HCT116 (cell line): Measurements from ENCODE around the gene POU4F1. TPM values are rescaled to one million over a fixed set of nuclear protein-coding genes. Genes with fewer than 3 reads are reported as not detected.

Source experiments
- ATAC-seq: fragments of 200-7000 bp; cut with Tn5 transposase; 2 replicates; pipeline ENCODE4 v1.9.1; 2020; ENCODE audit warnings: mild to moderate bottlenecking, moderate library complexity
- BruUV-seq: library from RNA; stranded (reverse); fragments of 400-500 nt; replicated peaks from 2 replicates; lab custom pipeline; 2021; lab: Mats Ljungman, UMichigan
- CTCF ChIA-PET: fragments of 300-600 bp; sonication (Branson Sonifier 250); formaldehyde crosslinking; loops from one replicate; lab custom pipeline; 2021; ENCODE audit warnings: antibody characterized with exemption; lab: Charles Lee
- POLR2A ChIA-PET: fragments of 300-600, 350-600 bp; sonication (Branson Sonifier 250); formaldehyde crosslinking; loops from one replicate; lab custom pipeline; 2021; ENCODE audit warnings: antibody characterized with exemption; lab: Charles Lee
- RAD21 ChIA-PET, 2 experiments: fragments of 300-600 bp; sonication (Branson Sonifier 250); formaldehyde crosslinking; loops; one replicate each; lab custom pipeline; 2023; ENCODE audit warnings: low total read pairs in 2 of 2; ENCODE audit not compliant: uncharacterized antibody in 2 of 2, unreplicated experiment in 2 of 2, low non-redundant PET in 1 of 2; lab: Charles Lee
- DNase-seq: peaks from one replicate; pipeline ENCODE4 v3.0.0-alpha.2; 2010; ENCODE audit warnings: low read depth, low spot score
- H2AFZ ChIP-seq: fragments of 200-600 bp; shearing (Covaris generic), sonication (generic); 2 replicates; pipeline ENCODE4 v1.6.1; 2017; ENCODE audit warnings: low read depth, mixed run types, mixed read lengths, antibody characterized with exemption, low read length; ENCODE audit not compliant: poor library complexity, severe bottlenecking
- H3K27ac ChIP-seq: 2 replicates; pipeline ENCODE4 v1.5.1; 2012; ENCODE audit warnings: low read depth, low read length
- H3K27me3 ChIP-seq: fragments of 200-600 bp; sonication (generic); 2 replicates; pipeline ENCODE4 v1.6.1; 2016; ENCODE audit warnings: mixed run types, low read length, mixed read lengths; ENCODE audit not compliant: insufficient read depth
- H3K36me3 ChIP-seq, 2 experiments: fragments of 200-500 bp in 1 of 2; fragments of 200-600 bp in 1 of 2; sonication (Bioruptor generic) in 1 of 2; sonication (generic) in 1 of 2; 2 replicates each; pipeline versions ENCODE4 v1.5.1 to v1.6.1; 2014 to 2016; ENCODE audit warnings: low read length in 2 of 2, inconsistent platforms in 1 of 2, mixed read lengths in 1 of 2, mixed run types in 1 of 2; ENCODE audit not compliant: insufficient read depth in 2 of 2, control insufficient read depth in 1 of 2
- H3K4me1 ChIP-seq, 2 experiments: fragments of 200-600 bp in 1 of 2; sonication (generic) in 1 of 2; 2 replicates each; pipeline versions ENCODE4 v1.5.1 to v1.6.1; 2012 to 2017; ENCODE audit warnings: low read length in 2 of 2, inconsistent platforms in 1 of 2, mild to moderate bottlenecking in 1 of 2, mixed read lengths in 1 of 2, mixed run types in 1 of 2, moderate library complexity in 1 of 2; ENCODE audit not compliant: insufficient read depth in 2 of 2, control insufficient read depth in 1 of 2
- H3K4me2 ChIP-seq: fragments of 200-600 bp; sonication (generic); 2 replicates; pipeline ENCODE4 v1.6.1; 2017; ENCODE audit warnings: mixed run types, low read length, mixed read lengths
- H3K4me3 ChIP-seq, 2 experiments: fragments of 200-600 bp in 1 of 2; sonication (generic) in 1 of 2; replicated peaks in 1 of 2; 2 replicates each; pipeline ENCODE4 v1.5.1; 2011 to 2016; ENCODE audit warnings: low read length in 2 of 2, control low read depth in 1 of 2, low read depth in 1 of 2, mild to moderate bottlenecking in 1 of 2, mixed read lengths in 1 of 2, mixed run types in 1 of 2
- H3K79me2 ChIP-seq: fragments of 200-600 bp; sonication (generic); 2 replicates; pipeline ENCODE4 v1.6.1; 2017; ENCODE audit warnings: mild to moderate bottlenecking, mixed run types, low read length, moderate library complexity, mixed read lengths; ENCODE audit not compliant: insufficient read depth
- H3K9ac ChIP-seq: fragments of 200-600 bp; sonication (generic); 2 replicates; pipeline ENCODE4 v1.6.1; 2016; ENCODE audit warnings: low read length, mixed read lengths
- H3K9me2 ChIP-seq: fragments of 200-600 bp; sonication (generic), shearing (Covaris generic); 2 replicates; pipeline ENCODE4 v1.6.1; 2017; ENCODE audit warnings: mixed run types, mild to moderate bottlenecking, moderate library complexity; ENCODE audit not compliant: insufficient read depth
- H3K9me3 ChIP-seq, 2 experiments: fragments of 200-500 bp in 1 of 2; fragments of 200-600 bp in 1 of 2; sonication (Bioruptor generic) in 1 of 2; sonication (generic) in 1 of 2; 2 replicates each; pipeline ENCODE4 v1.6.1; 2014 to 2017; ENCODE audit warnings: low read length in 2 of 2, mixed read lengths in 2 of 2, inconsistent platforms in 1 of 2, low read depth in 1 of 2, mild to moderate bottlenecking in 1 of 2, mixed run types in 1 of 2, moderate library complexity in 1 of 2; ENCODE audit not compliant: control insufficient read depth in 1 of 2, insufficient read depth in 1 of 2
- H4K20me1 ChIP-seq: fragments of 200-600 bp; sonication (generic), shearing (Covaris generic); 2 replicates; pipeline ENCODE4 v1.6.1; 2017; ENCODE audit warnings: mixed run types, mild to moderate bottlenecking, moderate library complexity; ENCODE audit not compliant: insufficient read depth
- ATF3 ChIP-seq: IDR thresholded peaks from 2 replicates; pipeline ENCODE4 v1.6.1; 2012
- CBX3 ChIP-seq: IDR thresholded peaks from 2 replicates; pipeline ENCODE4 v1.6.1; 2012; ENCODE audit warnings: low read depth
- CEBPB ChIP-seq: IDR thresholded peaks from 2 replicates; pipeline ENCODE4 v1.6.1; 2012; ENCODE audit warnings: low read depth
- CTCF ChIP-seq, 3 experiments: fragments of 200-600 bp in 1 of 3; sonication (generic) in 1 of 3; IDR thresholded peaks in 2 of 3; conservative IDR thresholded peaks in 1 of 3; 2 replicates each; pipeline ENCODE4 v1.5.1; 2012 to 2017; ENCODE audit warnings: low read depth in 2 of 3, low read length in 2 of 3, antibody characterized with exemption in 1 of 3, borderline replicate concordance in 1 of 3, control low read depth in 1 of 3, mild to moderate bottlenecking in 1 of 3, mixed read lengths in 1 of 3, mixed run types in 1 of 3, moderate library complexity in 1 of 3; ENCODE audit not compliant: insufficient read depth in 1 of 3
- ELF1 ChIP-seq: IDR thresholded peaks from 2 replicates; pipeline ENCODE4 v1.6.1; 2012; ENCODE audit warnings: low read depth, borderline replicate concordance
- EZH2 ChIP-seq: fragments of 200-600 bp; sonication (generic); IDR thresholded peaks from 2 replicates; pipeline ENCODE4 v1.6.1; 2017; ENCODE audit warnings: antibody characterized with exemption, mixed run types
- EZH2phosphoT487 ChIP-seq: fragments of 200-600 bp; IDR thresholded peaks from 2 replicates; pipeline ENCODE4 v1.6.1; 2018; ENCODE audit warnings: antibody characterized with exemption, borderline replicate concordance
- FOSL1 ChIP-seq: IDR thresholded peaks from 2 replicates; pipeline ENCODE4 v1.6.1; 2012; ENCODE audit warnings: low read depth
- JUND ChIP-seq: IDR thresholded peaks from 2 replicates; pipeline ENCODE4 v1.6.1; 2012
- MAX ChIP-seq: IDR thresholded peaks from 2 replicates; pipeline ENCODE4 v1.6.1; 2012
- POLR2A ChIP-seq: IDR thresholded peaks from 2 replicates; pipeline ENCODE4 v1.7.0; 2011; ENCODE audit warnings: borderline replicate concordance; ENCODE audit not compliant: insufficient read depth, insufficient read length; ENCODE audit errors: extremely low read depth
- POLR2AphosphoS5 ChIP-seq: IDR thresholded peaks from 2 replicates; pipeline ENCODE4 v1.6.1; 2011; ENCODE audit warnings: mild to moderate bottlenecking, low read depth, low read length, moderate library complexity
- RAD21 ChIP-seq: IDR thresholded peaks from 2 replicates; pipeline ENCODE4 v1.6.1; 2012; ENCODE audit warnings: low read depth, mild to moderate bottlenecking
- REST ChIP-seq: IDR thresholded peaks from 2 replicates; pipeline ENCODE4 v1.6.1; 2012; ENCODE audit warnings: low read depth
- SIN3A ChIP-seq: IDR thresholded peaks from 2 replicates; pipeline ENCODE4 v1.6.1; 2012; ENCODE audit warnings: low read depth
- SP1 ChIP-seq: IDR thresholded peaks from 2 replicates; pipeline ENCODE4 v1.6.1; 2012; ENCODE audit warnings: low read depth
- SRF ChIP-seq: IDR thresholded peaks from 2 replicates; pipeline ENCODE4 v1.6.1; 2012; ENCODE audit warnings: low read depth
- TCF7L2 ChIP-seq: IDR thresholded peaks from 2 replicates; pipeline ENCODE4 v1.7.0; 2011; ENCODE audit warnings: borderline replicate concordance, inconsistent platforms; ENCODE audit not compliant: insufficient read depth, insufficient read length; ENCODE audit errors: extremely low read depth
- ZBTB33 ChIP-seq: IDR thresholded peaks from 2 replicates; pipeline ENCODE4 v1.6.1; 2011; ENCODE audit warnings: mild to moderate bottlenecking, low read length, moderate library complexity; ENCODE audit not compliant: insufficient replicate concordance; ENCODE audit errors: extremely low read depth
- ZNF274 ChIP-seq: fragments of 200-500 bp; sonication (Bioruptor generic); IDR thresholded peaks from 2 replicates; pipeline ENCODE4 v1.6.1; 2014; ENCODE audit warnings: mild to moderate bottlenecking, low read depth, low read length, inconsistent platforms
- intact Hi-C: fragments of 100-400 bp; cut with micrococcal nuclease; formaldehyde crosslinking; loops from 2 replicates; pipeline ENCODE4 v1.10.0; 2022
- total RNA-seq: library from RNA; stranded (reverse); gene quantifications from one replicate; pipeline ENCODE4 v1.2.1, GENCODE V29; 2021; ENCODE audit not compliant: unreplicated experiment

Gene POU4F1
- total RNA-seq, 1 experiment from 2014 or later: not detected

GRCh38 chr13:78630511-78630910 lies 27.2 kb upstream of the POU4F1 start:
- TF ChIP-seq ZBTB33 (no peak), ZNF274 (no peak), POLR2AphosphoS5 (no peak), MAX (no peak), SRF (no peak), ATF3 (no peak), CTCF (IDR thresholded peaks at IDR 0.05 in 2 of 3, conservative IDR thresholded peaks at IDR 0.05 in 1 of 3; ENCODE audit: borderline replicate concordance in 1 of 3, insufficient read depth in 1 of 3, low read depth in 2 of 3, low read length in 2 of 3) (no peak), FOSL1 (no peak), RAD21 (no peak), EZH2 (no peak), CEBPB (no peak), JUND (no peak), SP1 (no peak), REST (no peak), TCF7L2 (no peak), CBX3 (no peak), ELF1 (no peak), SIN3A (no peak), EZH2phosphoT487 (no peak), POLR2A (no peak)
- Histone ChIP-seq H3K79me2 (peaks cover 3% of the 10 kb centered on the region; the same call in 1 of the 2 replicates), H3K4me3 (no peak overlapping the region), H3K9me2 (no peaks in the 10 kb centered on the region), H3K27me3 (no peaks in the 10 kb centered on the region), H3K9ac (no peak overlapping the region), H4K20me1 (no peaks in the 10 kb centered on the region; the same call in 1 of the 2 replicates), H3K36me3 (peaks cover 9 to 12% of the 10 kb centered on the region in 2 experiments; a peak in 3 of 4 replicates), H2AFZ (no peak overlapping the region), H3K4me2 (no peak overlapping the region), H3K27ac (no peak overlapping the region), H3K4me1 (no peaks in the 10 kb centered on the region), H3K9me3 (no peaks in the 10 kb centered on the region)
- ATAC-seq: no peak
- CTCF ChIA-PET: no interaction called here
- no peak for DNase-seq
- intact Hi-C loops: no loop called here
- no TSS peak for BruUV-seq
- POLR2A ChIA-PET: no interaction called here
- RAD21 ChIA-PET: no interaction called here
